Heart left ventricle (tissue), 16 donors: ENCODE results near the gene ATXN7L1. TPM values are rescaled to one million over a fixed set of nuclear protein-coding genes. Genes with fewer than 3 reads are reported as not detected.
A peak's percentile ranks its signal among the peaks of the same experiment; 100 is the strongest.

Experiments used
- ATAC-seq, 4 donors: fragments of 200-7000 bp; cut with Tn5 transposase; one replicate each; pipeline ENCODE4 v1.9.1; 2020 to 2022; ENCODE audit warnings: moderate library complexity in 4 of 4, mild to moderate bottlenecking in 3 of 4, moderate number of reproducible peaks in 1 of 4
- DNase-seq, 5 donors: peaks; one replicate each; pipeline ENCODE4 v3.0.0-alpha.2; 2020
- H3K27ac ChIP-seq, 12 donors: fragments of 200-600 bp; sonication (generic) in 4 of 12; one replicate each; pipeline versions ENCODE4 v1.5.0 to v1.8.0; 2016 to 2022; ENCODE audit warnings: mild to moderate bottlenecking in 2 of 12
- H3K27me3 ChIP-seq, 9 donors: fragments of 200-600 bp; sonication (generic) in 2 of 9; one replicate each; pipeline versions ENCODE4 v1.5.1 to v1.8.0; 2016 to 2022; ENCODE audit warnings: mild to moderate bottlenecking in 3 of 9
- H3K36me3 ChIP-seq, 9 donors: fragments of 200-600 bp; sonication (generic) in 2 of 9; one replicate each; pipeline versions ENCODE4 v1.5.0 to v1.8.0; 2018 to 2022; ENCODE audit warnings: mild to moderate bottlenecking in 2 of 9
- H3K4me1 ChIP-seq, 12 donors: fragments of 200-600 bp; sonication (generic) in 4 of 12; one replicate each; pipeline versions ENCODE4 v1.5.0 to v1.8.0; 2016 to 2022; ENCODE audit warnings: mild to moderate bottlenecking in 3 of 12
- H3K4me3 ChIP-seq, 12 donors: fragments of 200-600 bp; sonication (generic) in 4 of 12; one replicate each; pipeline versions ENCODE4 v1.5.0 to v1.8.0; 2017 to 2022; ENCODE audit warnings: mild to moderate bottlenecking in 9 of 12, moderate library complexity in 4 of 12
- H3K9me3 ChIP-seq, 12 donors: fragments of 200-600 bp; sonication (generic) in 4 of 12; one replicate each; pipeline versions ENCODE4 v1.5.0 to v1.8.0; 2016 to 2022; ENCODE audit warnings: mild to moderate bottlenecking in 1 of 12
- POLR2A ChIP-seq, 2 donors: fragments of 450-650 bp; IDR thresholded peaks; one replicate each; pipeline ENCODE4 v1.6.1; 2017; ENCODE audit warnings: antibody characterized with exemption in 2 of 2, mild to moderate bottlenecking in 2 of 2, moderate library complexity in 2 of 2
- WGBS, 4 donors: extraction: QIAGEN DNeasy Blood & Tissue Kit in 2 of 4; methylation state at CpG; one replicate each; pipeline versions ENCODE4 v1.1.5 to v1.1.7; 2013 to 2018; 5-methylcytosine and 5-hydroxymethylcytosine counted together
- intact Hi-C, 10 donors: fragments of 100-400 bp; cut with DNase I; formaldehyde crosslinking; loops; one replicate each; pipeline versions ENCODE4 v1.11.1 to v1.14.2; 2022
- polyA plus RNA-seq, 2 donors: library from polyadenylated mRNA; stranded (reverse); fragments of 200-250 nt; gene quantifications; one replicate each; pipeline ENCODE4 v1.2.3, GENCODE V29; 2013
- total RNA-seq, 9 donors: library from RNA; depleted of rRNA in 2 of 9; stranded (reverse); fragments of >200 nt in 2 of 9; fragmentation: NEBNext Ultra II Directional in 3 of 9; extraction: Animal tissue kit (Norgen Biotek cat#: 25700) in 3 of 9; gene quantifications; one replicate each; pipeline versions ENCODE4 v1.1.0 to v1.2.4, GENCODE V29; 2016 to 2023
- TF ChIP-seq, protein P1 (sequence below), 12 donors: fragments of 200-600 bp; sonication (generic) in 4 of 12; IDR thresholded peaks; one replicate each; pipeline versions ENCODE4 v1.5.0 to v1.8.0; 2018 to 2022; ENCODE audit warnings: antibody characterized with exemption in 12 of 12, mild to moderate bottlenecking in 5 of 12
- donor health status: ischemic (EF 13 %, LVEDD 7.1; RV severe dilation, severe dysfunction).
- donor health status: healthy with polysubstance abuse.
- donor health status: DM: no; HTN: yes; CAD: no.
- donor health status: DM: no; HTN: no; CAD: no.
- donor health status: ischemic (EF 25% LVEDD 6.9; RV normal size, moderate dysfunction).
- donor health status: ischemic (EF 25% LVEDD 5.7; RV mildly dilated, moderate dysfunction).
- donor health status: healthy.
- donor health status: DM: yes; HTN: yes; CAD: no.
- donor health status: ischemic (EF 35%, LVEDD 5.7; RV mildly dilated, moderate dysfunction).
- donor health status: nonischemic (EF 11% LVEDD 7.7; RV severe dilation, severe dysfunction).
- donor health status: DM: yes; HTN: yes; CAD: no.
- donor health status: PGD.
- donor health status: ischemic (EF 29% LVEDD 5.4; RV normal size, mild dysfunction).
- donor health status: nonischemic (EF 23%, LVEDD 6.1; RV moderate dilation, normal function).

Gene ATXN7L1
- total and polyA plus RNA-seq, 11 donors, result 2.0 to 10.6 (median 3.6) TPM

DNA sequence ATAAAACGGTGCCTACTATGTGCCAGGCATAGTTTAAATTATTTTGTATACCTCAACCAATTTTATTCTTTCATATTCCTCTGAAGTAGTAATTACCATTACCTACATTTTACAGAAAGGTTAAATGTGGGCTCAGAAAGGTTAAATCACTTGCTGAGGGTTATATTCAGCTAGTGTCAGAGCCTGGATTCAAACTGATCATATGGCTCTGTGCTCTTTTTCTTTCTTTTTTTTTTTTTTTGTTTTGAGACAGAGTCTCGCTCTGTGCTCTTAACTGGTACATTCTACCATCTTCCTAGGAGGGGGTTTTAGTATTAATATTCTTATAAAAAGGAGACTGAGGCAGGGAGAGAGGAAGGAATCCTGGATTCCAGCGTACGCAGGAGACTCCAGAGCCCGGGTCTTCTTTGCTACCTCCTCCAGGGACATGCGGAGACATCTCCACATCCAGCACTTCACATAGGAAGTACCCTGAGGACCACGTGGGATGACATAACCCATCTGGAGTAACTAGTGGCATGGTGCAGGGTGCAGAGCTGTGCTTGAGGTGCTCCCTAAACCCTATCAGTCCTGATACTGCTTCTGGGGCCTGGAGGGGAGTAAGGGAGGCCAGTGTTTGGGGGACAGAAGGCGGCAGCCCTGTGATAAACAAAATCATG, 29.6 kb upstream of the ATXN7L1 start:
- WGBS, 4 donors, result 71 to 76% (median 73%) methylated on average over 8 of the region's 8 CpGs
- no peaks in the 10 kb centered on the region for H3K27me3 ChIP-seq
- no peak overlapping the region for H3K4me3 ChIP-seq
- no peak for ATAC-seq
- intact Hi-C loops, result no loop called here
- no peak for DNase-seq
- H3K27ac ChIP-seq, result peak overlapping the region in 1 of 12 donors; percentile 26
- H3K36me3 ChIP-seq, result peaks cover 0 to 6% (median 0%) of the 10 kb centered on the region in 9 donors
- H3K4me1 ChIP-seq, result peaks cover 0 to 12% (median 0%) of the 10 kb centered on the region in 12 donors
- H3K9me3 ChIP-seq, result peaks cover 0 to 10% (median 0%) of the 10 kb centered on the region in 12 donors
- TF ChIP-seq POLR2A (IDR thresholded peaks at IDR 0.05), result no peak
- TF ChIP-seq, protein P1, sequence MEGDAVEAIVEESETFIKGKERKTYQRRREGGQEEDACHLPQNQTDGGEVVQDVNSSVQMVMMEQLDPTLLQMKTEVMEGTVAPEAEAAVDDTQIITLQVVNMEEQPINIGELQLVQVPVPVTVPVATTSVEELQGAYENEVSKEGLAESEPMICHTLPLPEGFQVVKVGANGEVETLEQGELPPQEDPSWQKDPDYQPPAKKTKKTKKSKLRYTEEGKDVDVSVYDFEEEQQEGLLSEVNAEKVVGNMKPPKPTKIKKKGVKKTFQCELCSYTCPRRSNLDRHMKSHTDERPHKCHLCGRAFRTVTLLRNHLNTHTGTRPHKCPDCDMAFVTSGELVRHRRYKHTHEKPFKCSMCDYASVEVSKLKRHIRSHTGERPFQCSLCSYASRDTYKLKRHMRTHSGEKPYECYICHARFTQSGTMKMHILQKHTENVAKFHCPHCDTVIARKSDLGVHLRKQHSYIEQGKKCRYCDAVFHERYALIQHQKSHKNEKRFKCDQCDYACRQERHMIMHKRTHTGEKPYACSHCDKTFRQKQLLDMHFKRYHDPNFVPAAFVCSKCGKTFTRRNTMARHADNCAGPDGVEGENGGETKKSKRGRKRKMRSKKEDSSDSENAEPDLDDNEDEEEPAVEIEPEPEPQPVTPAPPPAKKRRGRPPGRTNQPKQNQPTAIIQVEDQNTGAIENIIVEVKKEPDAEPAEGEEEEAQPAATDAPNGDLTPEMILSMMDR (IDR thresholded peaks at IDR 0.05), result no peak

DNA sequence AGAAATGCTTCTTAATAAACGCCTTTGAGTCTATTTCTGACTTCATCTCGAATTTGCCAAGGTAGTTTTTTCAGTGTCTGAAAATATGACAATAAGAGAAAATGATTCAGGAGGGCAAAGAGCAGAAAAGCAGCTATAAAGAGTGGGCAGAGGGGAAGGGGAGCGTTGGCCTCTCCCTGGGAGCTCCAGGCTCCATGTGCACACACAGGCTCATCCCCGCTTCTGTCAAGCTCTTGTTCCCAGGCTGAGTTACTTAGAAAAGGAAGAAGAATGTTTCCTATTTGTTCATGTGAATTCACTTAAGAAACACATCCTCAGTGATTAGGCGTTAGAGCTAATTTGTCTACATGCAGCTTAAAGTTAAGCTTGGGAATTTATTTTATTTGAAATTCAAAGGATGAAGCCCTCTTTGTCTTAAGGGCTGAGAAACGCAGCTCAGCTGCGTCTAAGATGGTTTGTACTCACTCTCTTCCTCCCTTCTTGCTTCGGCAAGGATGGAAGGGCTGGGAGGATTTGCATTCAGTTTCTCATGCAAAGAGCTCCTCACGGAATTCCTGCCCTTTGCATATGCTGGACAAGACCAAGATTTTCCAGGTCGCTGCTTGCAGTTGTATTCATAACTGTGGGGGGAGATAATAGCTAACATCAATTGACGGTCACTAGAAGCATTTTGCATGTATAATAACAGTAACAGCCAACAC, 29.0 kb upstream of the ATXN7L1 start:
- peaks cover 0 to 12% (median 0%) of the 10 kb centered on the region in 12 donors for H3K4me1 ChIP-seq
- H3K36me3 ChIP-seq, result no peaks in the 10 kb centered on the region
- peaks cover 0 to 4% (median 0%) of the 10 kb centered on the region in 12 donors for H3K9me3 ChIP-seq
- no peak for DNase-seq
- 82 to 83% (median 83%) methylated on average over 11 of the region's 11 CpGs for WGBS, 4 donors
- no peak overlapping the region for H3K4me3 ChIP-seq
- no peaks in the 10 kb centered on the region for H3K27me3 ChIP-seq
- no peak for ATAC-seq
- TF ChIP-seq, protein P1 (IDR thresholded peaks at IDR 0.05), result no peak
- TF ChIP-seq POLR2A (IDR thresholded peaks at IDR 0.05), result no peak
- H3K27ac ChIP-seq, result no peak overlapping the region
- intact Hi-C loops, result no loop called here

DNA sequence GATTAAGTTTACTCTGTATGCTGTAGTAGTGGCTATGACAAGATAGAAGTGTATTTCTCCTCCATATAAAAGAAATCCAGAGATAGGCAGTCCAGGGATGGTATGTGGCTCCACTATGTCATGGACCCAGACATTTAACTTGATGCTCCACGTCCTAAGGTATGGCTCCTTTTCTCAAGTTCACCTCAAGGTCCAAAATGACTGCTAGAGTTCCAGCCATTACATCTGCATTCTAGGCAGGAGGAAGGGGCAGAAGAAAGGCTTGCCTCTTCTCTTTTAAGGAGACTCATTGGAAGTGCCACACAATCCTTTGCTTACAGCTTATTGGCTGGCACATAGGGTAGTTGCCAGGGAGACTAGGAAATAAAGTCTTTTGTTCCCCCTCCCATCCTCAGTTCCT, 27.7 kb upstream of the ATXN7L1 start:
- no peak overlapping the region for H3K4me3 ChIP-seq
- no peak for DNase-seq

More for the DNA sequence above, 27.7 kb upstream of the ATXN7L1 start:
- Histone ChIP-seq H3K27me3 (no peaks in the 10 kb centered on the region), H3K36me3 (no peaks in the 10 kb centered on the region), H3K27ac (no peak overlapping the region), H3K9me3 (peaks cover 0 to 4% (median 0%) of the 10 kb centered on the region in 12 donors), H3K4me1 (peaks cover 0 to 12% (median 0%) of the 10 kb centered on the region in 12 donors)
- intact Hi-C loops, result no loop called here
- no peak for ATAC-seq
- WGBS, 4 donors, result 88 to 100% (median 94%) methylated on average over 1 of the region's 1 CpG
- TF ChIP-seq, protein P1 (IDR thresholded peaks at IDR 0.05), result no peak
- TF ChIP-seq POLR2A (IDR thresholded peaks at IDR 0.05), result no peak
